ENCODE data around the gene MBTPS1. TPM values are rescaled to one million over a fixed set of nuclear protein-coding genes. Genes with fewer than 3 reads are reported as not detected.

MBTPS1 gene
- total and polyA plus RNA-seq, 2 experiments from 2014 or later, result 18.1 to 49.3 TPM

GRCh38 chr16:84024854-84025253 is 91.9 kb downstream of the MBTPS1 start:
- Histone ChIP-seq H3K27ac (ENCODE audit: low read depth) (no peak overlapping the region), H3K4me2 (no peak overlapping the region), H3K4me3 (no peak overlapping the region), H3K4me1 (ENCODE audit: insufficient read depth) (no peaks in the 10 kb centered on the region), H3F3A (replicated peaks; ENCODE audit: low read depth) (no peaks in the 10 kb centered on the region), H3K27me3 (ENCODE audit: insufficient read depth) (no peaks in the 10 kb centered on the region), H2AFZ (no peak overlapping the region), H3K79me2 (replicated peaks; ENCODE audit: insufficient read depth) (no peaks in the 10 kb centered on the region), H3K9me2 (ENCODE audit: insufficient read depth) (no peaks in the 10 kb centered on the region), H4K20me1 (replicated peaks; ENCODE audit: insufficient read depth) (no peaks in the 10 kb centered on the region), H3K36me3 (ENCODE audit: insufficient read depth) (no peaks in the 10 kb centered on the region)
- Mint-ChIP-seq H3K27me3 (ENCODE audit: insufficient read depth, low read depth, poor library complexity) (peaks cover 13% of the 10 kb centered on the region), H3K36me3 (ENCODE audit: low read depth) (peaks cover 11% of the 10 kb centered on the region), H3K9me3 (peaks cover 25% of the 10 kb centered on the region), H3K4me1 (peaks cover 18% of the 10 kb centered on the region), H3K4me3 (no peak overlapping the region), H3K27ac (no peak overlapping the region)
- TF ChIP-seq ZNF331 (CRISPR knock-in tag; IDR thresholded peaks at IDR 0.05; ENCODE audit: low read depth), result no peak
- TF ChIP-seq ZNF114 (CRISPR knock-in tag; IDR thresholded peaks at IDR 0.05), result no peak
- TF ChIP-seq EZH2phosphoT487 (IDR thresholded peaks at IDR 0.05; ENCODE audit: unreplicated experiment), result no peak
- no peak for TF ChIP-seq REST (IDR thresholded peaks at IDR 0.05; ENCODE audit: unreplicated experiment)
- no peak for TF ChIP-seq POLR2AphosphoS5 (IDR thresholded peaks at IDR 0.05; ENCODE audit: low read depth)
- TF ChIP-seq, protein P1, sequence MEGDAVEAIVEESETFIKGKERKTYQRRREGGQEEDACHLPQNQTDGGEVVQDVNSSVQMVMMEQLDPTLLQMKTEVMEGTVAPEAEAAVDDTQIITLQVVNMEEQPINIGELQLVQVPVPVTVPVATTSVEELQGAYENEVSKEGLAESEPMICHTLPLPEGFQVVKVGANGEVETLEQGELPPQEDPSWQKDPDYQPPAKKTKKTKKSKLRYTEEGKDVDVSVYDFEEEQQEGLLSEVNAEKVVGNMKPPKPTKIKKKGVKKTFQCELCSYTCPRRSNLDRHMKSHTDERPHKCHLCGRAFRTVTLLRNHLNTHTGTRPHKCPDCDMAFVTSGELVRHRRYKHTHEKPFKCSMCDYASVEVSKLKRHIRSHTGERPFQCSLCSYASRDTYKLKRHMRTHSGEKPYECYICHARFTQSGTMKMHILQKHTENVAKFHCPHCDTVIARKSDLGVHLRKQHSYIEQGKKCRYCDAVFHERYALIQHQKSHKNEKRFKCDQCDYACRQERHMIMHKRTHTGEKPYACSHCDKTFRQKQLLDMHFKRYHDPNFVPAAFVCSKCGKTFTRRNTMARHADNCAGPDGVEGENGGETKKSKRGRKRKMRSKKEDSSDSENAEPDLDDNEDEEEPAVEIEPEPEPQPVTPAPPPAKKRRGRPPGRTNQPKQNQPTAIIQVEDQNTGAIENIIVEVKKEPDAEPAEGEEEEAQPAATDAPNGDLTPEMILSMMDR (conservative IDR thresholded peaks at IDR 0.05; ENCODE audit: low read depth in 2 of 2), result no peak
- TF ChIP-seq EZH2 (IDR thresholded peaks at IDR 0.05; ENCODE audit: low read depth, unreplicated experiment), result no peak
- TF ChIP-seq ZNF462 (CRISPR knock-in tag; IDR thresholded peaks at IDR 0.05), result no peak
- TF ChIP-seq JUNB (IDR thresholded peaks at IDR 0.05; ENCODE audit: unreplicated experiment), result no peak
- TF ChIP-seq NANOG (IDR thresholded peaks at IDR 0.05; ENCODE audit: borderline replicate concordance), result no peak
- TF ChIP-seq STAT1 (IDR thresholded peaks at IDR 0.05; ENCODE audit: unreplicated experiment), result no peak
- no peak for TF ChIP-seq CREB1 (CRISPR knock-in tag; IDR thresholded peaks at IDR 0.05; ENCODE audit: low read depth)
- no peak for TF ChIP-seq ETS1 (IDR thresholded peaks at IDR 0.05)
- no peak for DNase-seq (ENCODE audit: low spot score)
- no peak for ATAC-seq

All from GM23338 (cell line).